GM10266 (cell line): Measurements from ENCODE around the gene PRKCSH.

ENCODE experiments used
- DNase-seq: peaks from one replicate; pipeline ENCODE4 v3.0.0; 2012; ENCODE audit errors: extremely low spot score
- TF ChIP-seq, protein P1 (sequence below): IDR thresholded peaks from 2 replicates; pipeline ENCODE4 v1.5.1; 2012; ENCODE audit warnings: mild to moderate bottlenecking, low read depth; ENCODE audit not compliant: control insufficient read depth, insufficient read depth; ENCODE audit errors: missing control alignments

Gene PRKCSH, protein sequence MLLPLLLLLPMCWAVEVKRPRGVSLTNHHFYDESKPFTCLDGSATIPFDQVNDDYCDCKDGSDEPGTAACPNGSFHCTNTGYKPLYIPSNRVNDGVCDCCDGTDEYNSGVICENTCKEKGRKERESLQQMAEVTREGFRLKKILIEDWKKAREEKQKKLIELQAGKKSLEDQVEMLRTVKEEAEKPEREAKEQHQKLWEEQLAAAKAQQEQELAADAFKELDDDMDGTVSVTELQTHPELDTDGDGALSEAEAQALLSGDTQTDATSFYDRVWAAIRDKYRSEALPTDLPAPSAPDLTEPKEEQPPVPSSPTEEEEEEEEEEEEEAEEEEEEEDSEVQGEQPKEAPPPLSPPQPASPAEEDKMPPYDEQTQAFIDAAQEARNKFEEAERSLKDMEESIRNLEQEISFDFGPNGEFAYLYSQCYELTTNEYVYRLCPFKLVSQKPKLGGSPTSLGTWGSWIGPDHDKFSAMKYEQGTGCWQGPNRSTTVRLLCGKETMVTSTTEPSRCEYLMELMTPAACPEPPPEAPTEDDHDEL

DNA sequence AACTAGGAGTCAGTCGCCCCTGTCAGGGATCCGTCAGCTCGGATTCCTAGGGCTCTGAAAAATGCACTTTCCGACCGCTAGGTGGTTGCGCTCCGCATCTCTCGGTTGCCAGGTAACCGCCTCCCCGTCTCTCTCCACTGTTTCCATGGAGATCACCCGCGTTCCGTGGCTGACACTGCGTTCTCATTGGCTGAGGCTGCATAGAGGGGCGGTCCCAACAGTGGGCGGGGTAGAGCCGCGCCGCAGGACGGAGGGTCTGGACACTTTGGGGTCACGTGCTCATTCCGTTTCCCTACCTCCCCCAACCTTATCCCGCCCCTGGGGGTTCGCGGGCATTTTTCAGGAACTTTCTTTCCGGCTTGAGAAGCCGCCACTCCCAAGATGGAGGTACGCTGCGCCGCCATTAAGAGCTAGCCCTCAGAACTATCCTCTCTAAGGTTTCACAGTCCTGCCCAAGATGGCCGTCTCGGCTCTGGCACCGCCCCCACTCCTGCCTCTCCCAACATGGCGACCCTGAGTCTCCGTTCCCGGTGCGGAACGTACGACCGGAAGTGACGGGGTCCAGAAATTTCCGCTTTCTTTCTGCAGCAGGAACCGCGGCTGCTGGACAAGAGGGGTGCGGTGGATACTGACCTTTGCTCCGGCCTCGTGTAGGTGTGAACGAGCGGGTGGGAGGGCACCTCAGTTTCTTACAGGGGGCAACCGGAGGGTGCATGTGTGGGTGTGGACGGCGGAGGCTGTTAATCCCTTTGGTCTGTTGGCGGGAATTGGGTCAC, at the start of gene PRKCSH, which contains the start of gene ODAD3:
Gene PRKCSH (plus strand): TSS at position 579 of the 776 bp plus-strand sequence. CDS start 483 bp downstream, outside the sequence.
Gene ODAD3 (minus strand): TSS at position 65 of the 776 bp plus-strand sequence. CDS start 105 bp downstream, outside the sequence.
- peak; percentile 99 for DNase-seq
- TF ChIP-seq, protein P1, sequence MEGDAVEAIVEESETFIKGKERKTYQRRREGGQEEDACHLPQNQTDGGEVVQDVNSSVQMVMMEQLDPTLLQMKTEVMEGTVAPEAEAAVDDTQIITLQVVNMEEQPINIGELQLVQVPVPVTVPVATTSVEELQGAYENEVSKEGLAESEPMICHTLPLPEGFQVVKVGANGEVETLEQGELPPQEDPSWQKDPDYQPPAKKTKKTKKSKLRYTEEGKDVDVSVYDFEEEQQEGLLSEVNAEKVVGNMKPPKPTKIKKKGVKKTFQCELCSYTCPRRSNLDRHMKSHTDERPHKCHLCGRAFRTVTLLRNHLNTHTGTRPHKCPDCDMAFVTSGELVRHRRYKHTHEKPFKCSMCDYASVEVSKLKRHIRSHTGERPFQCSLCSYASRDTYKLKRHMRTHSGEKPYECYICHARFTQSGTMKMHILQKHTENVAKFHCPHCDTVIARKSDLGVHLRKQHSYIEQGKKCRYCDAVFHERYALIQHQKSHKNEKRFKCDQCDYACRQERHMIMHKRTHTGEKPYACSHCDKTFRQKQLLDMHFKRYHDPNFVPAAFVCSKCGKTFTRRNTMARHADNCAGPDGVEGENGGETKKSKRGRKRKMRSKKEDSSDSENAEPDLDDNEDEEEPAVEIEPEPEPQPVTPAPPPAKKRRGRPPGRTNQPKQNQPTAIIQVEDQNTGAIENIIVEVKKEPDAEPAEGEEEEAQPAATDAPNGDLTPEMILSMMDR: peak; percentile 80

GRCh38 chr19:11387162-11388034, 48.0 kb upstream of the PRKCSH start:
- TF ChIP-seq, protein P1: no peak
- peak; percentile 2 for DNase-seq

GRCh38 chr19:11390359-11390758, 45.1 kb upstream of the PRKCSH start:
- TF ChIP-seq, protein P1: no peak
- DNase-seq: peak; percentile 1

GRCh38 chr19:11390933-11391680, 44.3 kb upstream of the PRKCSH start:
- DNase-seq: no peak
- TF ChIP-seq, protein P1: no peak

DNA sequence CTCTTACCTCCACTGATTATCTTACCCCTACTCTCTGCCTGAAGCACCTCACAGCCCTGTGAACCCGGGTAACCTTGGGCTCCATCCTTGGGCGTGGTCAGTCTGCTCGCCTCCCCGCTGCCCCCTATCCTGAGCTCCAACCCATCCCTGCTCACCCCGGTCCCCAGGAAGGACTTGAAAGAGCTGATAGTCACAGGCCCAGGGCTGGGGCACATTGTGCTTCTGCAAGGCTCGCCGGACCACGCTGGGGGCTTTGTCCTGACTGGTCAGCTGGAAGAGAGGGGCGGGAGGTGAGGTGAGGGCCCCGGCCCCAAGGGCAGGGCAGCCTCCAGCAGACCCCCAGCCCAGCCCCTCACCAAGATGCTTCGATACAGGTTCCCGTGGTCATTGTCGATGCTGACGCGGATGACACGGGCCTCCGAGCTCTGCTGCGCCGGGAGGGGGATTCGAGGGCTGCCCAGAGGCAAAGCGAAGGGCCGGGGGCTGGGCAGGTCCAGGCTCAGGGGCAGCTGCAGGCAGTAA, 38.3 kb upstream of the PRKCSH start:
- TF ChIP-seq, protein P1: no peak
- peak; percentile 3 for DNase-seq

- TF ChIP-seq, protein P1: no peak
- peak; percentile 8 for DNase-seq
Measured at GRCh38 chr19:11399667-11400066, 35.8 kb upstream of the PRKCSH start.
